Measurements from ENCODE around the gene ZC3H11A. TPM values are rescaled to one million over a fixed set of nuclear protein-coding genes. Genes with fewer than 3 reads are reported as not detected.

Gene ZC3H11A
- total and polyA plus RNA-seq, 2 experiments from 2014 or later: 28.2 to 97.3 TPM

DNA sequence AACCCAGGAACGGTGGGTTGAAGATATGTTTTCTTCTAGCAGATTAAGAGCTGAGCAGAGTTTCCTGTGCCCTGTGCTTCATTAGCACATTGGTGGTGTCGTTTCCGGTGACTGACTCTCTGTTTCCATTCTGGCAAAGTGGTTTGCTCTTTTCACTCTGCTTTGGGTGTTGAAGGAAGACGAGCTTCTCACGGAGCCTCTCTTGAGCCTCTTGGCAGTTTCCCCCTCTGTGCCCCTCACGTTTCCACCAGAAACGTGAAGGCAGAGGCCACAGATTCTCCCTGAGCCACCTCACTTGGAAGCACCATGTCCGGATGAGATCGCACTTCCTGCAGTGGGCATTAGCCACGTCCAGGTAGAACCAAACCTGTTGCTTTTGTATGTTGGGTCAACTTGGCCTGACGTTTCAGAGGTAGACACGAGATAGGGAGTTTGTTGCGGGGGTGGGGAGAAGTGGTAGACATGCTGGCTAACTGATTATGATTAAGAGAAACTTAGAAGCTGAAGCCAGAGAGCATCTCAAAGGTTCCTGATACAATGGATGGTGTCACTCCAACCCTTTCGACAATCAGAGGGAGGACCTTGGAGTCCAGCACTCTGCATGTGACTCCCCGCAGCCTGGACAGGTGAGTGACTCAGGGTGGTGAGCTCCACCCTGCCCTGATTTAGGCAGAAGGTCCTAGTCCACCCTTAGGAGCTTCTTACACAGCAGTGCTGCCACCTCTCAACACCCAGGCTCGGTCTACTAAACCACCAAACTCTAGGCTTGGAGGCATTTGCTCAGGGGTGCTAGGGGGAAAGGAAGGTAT is 30.2 kb upstream of the ZC3H11A start, which contains the start of gene LAX1:
Gene LAX1, plus strand, starts transcription at position 155 of the 809 bp plus-strand sequence. Its CDS starts 383 bp downstream, at position 538.
- H3K36me3 ChIP-seq (ENCODE audit: insufficient read depth): no peaks in the 10 kb centered on the region
- no peak within 1 kb of the TSS for H3K4me2 ChIP-seq
- no peak within 1 kb of the TSS for H3K4me3 ChIP-seq
- Mint-ChIP-seq H3K36me3 (ENCODE audit: low read depth) (no peaks in the 10 kb centered on the region), H3K4me3 (no peak within 1 kb of the TSS), H3K27me3 (ENCODE audit: insufficient read depth, low read depth, poor library complexity) (peaks cover 4% of the 10 kb centered on the region), H3K27ac (no peak within 1 kb of the TSS), H3K4me1 (peaks cover 2% of the 10 kb centered on the region; the same call in 1 of the 3 replicates), H3K9me3 (no peaks in the 10 kb centered on the region)
- TF ChIP-seq ZNF114 (CRISPR knock-in tag; IDR thresholded peaks at IDR 0.05): no peak
- TF ChIP-seq, protein P1, sequence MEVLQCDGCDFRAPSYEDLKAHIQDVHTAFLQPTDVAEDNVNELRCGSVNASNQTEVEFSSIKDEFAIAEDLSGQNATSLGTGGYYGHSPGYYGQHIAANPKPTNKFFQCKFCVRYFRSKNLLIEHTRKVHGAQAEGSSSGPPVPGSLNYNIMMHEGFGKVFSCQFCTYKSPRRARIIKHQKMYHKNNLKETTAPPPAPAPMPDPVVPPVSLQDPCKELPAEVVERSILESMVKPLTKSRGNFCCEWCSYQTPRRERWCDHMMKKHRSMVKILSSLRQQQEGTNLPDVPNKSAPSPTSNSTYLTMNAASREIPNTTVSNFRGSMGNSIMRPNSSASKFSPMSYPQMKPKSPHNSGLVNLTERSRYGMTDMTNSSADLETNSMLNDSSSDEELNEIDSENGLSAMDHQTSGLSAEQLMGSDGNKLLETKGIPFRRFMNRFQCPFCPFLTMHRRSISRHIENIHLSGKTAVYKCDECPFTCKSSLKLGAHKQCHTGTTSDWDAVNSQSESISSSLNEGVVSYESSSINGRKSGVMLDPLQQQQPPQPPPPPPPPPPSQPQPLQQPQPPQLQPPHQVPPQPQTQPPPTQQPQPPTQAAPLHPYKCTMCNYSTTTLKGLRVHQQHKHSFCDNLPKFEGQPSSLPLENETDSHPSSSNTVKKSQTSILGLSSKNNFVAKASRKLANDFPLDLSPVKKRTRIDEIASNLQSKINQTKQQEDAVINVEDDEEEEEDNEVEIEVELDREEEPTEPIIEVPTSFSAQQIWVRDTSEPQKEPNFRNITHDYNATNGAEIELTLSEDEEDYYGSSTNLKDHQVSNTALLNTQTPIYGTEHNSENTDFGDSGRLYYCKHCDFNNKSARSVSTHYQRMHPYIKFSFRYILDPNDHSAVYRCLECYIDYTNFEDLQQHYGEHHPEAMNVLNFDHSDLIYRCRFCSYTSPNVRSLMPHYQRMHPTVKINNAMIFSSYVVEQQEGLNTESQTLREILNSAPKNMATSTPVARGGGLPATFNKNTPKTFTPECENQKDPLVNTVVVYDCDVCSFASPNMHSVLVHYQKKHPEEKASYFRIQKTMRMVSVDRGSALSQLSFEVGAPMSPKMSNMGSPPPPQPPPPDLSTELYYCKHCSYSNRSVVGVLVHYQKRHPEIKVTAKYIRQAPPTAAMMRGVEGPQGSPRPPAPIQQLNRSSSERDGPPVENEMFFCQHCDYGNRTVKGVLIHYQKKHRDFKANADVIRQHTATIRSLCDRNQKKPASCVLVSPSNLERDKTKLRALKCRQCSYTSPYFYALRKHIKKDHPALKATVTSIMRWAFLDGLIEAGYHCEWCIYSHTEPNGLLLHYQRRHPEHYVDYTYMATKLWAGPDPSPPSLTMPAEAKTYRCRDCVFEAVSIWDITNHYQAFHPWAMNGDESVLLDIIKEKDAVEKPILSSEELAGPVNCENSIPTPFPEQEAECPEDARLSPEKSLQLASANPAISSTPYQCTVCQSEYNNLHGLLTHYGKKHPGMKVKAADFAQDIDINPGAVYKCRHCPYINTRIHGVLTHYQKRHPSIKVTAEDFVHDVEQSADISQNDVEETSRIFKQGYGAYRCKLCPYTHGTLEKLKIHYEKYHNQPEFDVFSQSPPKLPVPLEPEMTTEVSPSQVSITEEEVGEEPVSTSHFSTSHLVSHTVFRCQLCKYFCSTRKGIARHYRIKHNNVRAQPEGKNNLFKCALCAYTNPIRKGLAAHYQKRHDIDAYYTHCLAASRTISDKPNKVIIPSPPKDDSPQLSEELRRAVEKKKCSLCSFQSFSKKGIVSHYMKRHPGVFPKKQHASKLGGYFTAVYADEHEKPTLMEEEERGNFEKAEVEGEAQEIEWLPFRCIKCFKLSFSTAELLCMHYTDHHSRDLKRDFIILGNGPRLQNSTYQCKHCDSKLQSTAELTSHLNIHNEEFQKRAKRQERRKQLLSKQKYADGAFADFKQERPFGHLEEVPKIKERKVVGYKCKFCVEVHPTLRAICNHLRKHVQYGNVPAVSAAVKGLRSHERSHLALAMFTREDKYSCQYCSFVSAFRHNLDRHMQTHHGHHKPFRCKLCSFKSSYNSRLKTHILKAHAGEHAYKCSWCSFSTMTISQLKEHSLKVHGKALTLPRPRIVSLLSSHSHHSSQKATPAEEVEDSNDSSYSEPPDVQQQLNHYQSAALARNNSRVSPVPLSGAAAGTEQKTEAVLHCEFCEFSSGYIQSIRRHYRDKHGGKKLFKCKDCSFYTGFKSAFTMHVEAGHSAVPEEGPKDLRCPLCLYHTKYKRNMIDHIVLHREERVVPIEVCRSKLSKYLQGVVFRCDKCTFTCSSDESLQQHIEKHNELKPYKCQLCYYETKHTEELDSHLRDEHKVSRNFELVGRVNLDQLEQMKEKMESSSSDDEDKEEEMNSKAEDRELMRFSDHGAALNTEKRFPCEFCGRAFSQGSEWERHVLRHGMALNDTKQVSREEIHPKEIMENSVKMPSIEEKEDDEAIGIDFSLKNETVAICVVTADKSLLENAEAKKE (CRISPR knock-in tag; IDR thresholded peaks at IDR 0.05): no peak
- TF ChIP-seq, protein P2, sequence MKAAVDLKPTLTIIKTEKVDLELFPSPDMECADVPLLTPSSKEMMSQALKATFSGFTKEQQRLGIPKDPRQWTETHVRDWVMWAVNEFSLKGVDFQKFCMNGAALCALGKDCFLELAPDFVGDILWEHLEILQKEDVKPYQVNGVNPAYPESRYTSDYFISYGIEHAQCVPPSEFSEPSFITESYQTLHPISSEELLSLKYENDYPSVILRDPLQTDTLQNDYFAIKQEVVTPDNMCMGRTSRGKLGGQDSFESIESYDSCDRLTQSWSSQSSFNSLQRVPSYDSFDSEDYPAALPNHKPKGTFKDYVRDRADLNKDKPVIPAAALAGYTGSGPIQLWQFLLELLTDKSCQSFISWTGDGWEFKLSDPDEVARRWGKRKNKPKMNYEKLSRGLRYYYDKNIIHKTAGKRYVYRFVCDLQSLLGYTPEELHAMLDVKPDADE (IDR thresholded peaks at IDR 0.05): no peak
- no peak for TF ChIP-seq JUNB (IDR thresholded peaks at IDR 0.05; ENCODE audit: unreplicated experiment)
- TF ChIP-seq, protein P3, sequence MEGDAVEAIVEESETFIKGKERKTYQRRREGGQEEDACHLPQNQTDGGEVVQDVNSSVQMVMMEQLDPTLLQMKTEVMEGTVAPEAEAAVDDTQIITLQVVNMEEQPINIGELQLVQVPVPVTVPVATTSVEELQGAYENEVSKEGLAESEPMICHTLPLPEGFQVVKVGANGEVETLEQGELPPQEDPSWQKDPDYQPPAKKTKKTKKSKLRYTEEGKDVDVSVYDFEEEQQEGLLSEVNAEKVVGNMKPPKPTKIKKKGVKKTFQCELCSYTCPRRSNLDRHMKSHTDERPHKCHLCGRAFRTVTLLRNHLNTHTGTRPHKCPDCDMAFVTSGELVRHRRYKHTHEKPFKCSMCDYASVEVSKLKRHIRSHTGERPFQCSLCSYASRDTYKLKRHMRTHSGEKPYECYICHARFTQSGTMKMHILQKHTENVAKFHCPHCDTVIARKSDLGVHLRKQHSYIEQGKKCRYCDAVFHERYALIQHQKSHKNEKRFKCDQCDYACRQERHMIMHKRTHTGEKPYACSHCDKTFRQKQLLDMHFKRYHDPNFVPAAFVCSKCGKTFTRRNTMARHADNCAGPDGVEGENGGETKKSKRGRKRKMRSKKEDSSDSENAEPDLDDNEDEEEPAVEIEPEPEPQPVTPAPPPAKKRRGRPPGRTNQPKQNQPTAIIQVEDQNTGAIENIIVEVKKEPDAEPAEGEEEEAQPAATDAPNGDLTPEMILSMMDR (conservative IDR thresholded peaks at IDR 0.05; ENCODE audit: low read depth in 2 of 2): no peak
- TF ChIP-seq, protein P4, sequence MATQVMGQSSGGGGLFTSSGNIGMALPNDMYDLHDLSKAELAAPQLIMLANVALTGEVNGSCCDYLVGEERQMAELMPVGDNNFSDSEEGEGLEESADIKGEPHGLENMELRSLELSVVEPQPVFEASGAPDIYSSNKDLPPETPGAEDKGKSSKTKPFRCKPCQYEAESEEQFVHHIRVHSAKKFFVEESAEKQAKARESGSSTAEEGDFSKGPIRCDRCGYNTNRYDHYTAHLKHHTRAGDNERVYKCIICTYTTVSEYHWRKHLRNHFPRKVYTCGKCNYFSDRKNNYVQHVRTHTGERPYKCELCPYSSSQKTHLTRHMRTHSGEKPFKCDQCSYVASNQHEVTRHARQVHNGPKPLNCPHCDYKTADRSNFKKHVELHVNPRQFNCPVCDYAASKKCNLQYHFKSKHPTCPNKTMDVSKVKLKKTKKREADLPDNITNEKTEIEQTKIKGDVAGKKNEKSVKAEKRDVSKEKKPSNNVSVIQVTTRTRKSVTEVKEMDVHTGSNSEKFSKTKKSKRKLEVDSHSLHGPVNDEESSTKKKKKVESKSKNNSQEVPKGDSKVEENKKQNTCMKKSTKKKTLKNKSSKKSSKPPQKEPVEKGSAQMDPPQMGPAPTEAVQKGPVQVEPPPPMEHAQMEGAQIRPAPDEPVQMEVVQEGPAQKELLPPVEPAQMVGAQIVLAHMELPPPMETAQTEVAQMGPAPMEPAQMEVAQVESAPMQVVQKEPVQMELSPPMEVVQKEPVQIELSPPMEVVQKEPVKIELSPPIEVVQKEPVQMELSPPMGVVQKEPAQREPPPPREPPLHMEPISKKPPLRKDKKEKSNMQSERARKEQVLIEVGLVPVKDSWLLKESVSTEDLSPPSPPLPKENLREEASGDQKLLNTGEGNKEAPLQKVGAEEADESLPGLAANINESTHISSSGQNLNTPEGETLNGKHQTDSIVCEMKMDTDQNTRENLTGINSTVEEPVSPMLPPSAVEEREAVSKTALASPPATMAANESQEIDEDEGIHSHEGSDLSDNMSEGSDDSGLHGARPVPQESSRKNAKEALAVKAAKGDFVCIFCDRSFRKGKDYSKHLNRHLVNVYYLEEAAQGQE (IDR thresholded peaks at IDR 0.05; ENCODE audit: unreplicated experiment): no peak
- TF ChIP-seq POLR2AphosphoS5 (IDR thresholded peaks at IDR 0.05; ENCODE audit: low read depth): no peak
- TF ChIP-seq EZH2phosphoT487 (IDR thresholded peaks at IDR 0.05; ENCODE audit: unreplicated experiment): no peak
- no peak for TF ChIP-seq ZNF331 (CRISPR knock-in tag; IDR thresholded peaks at IDR 0.05; ENCODE audit: low read depth)
- TF ChIP-seq STAT1 (IDR thresholded peaks at IDR 0.05; ENCODE audit: unreplicated experiment): no peak
- TF ChIP-seq NANOG (IDR thresholded peaks at IDR 0.05; ENCODE audit: borderline replicate concordance): no peak
- no peak for ATAC-seq
- H3K27ac ChIP-seq (ENCODE audit: low read depth): no peak within 1 kb of the TSS
- H2AFZ ChIP-seq: peak within 1 kb of the TSS; percentile 43; the same call in 1 of the 2 replicates
- H4K20me1 ChIP-seq (replicated peaks; ENCODE audit: insufficient read depth): no peaks in the 10 kb centered on the region
- H3K4me1 ChIP-seq (ENCODE audit: insufficient read depth): peaks cover 3% of the 10 kb centered on the region; the same call in 1 of the 2 replicates
- no peaks in the 10 kb centered on the region for H3K79me2 ChIP-seq (replicated peaks; ENCODE audit: insufficient read depth)
- H3K27me3 ChIP-seq (ENCODE audit: insufficient read depth): no peaks in the 10 kb centered on the region
- no peak for DNase-seq (ENCODE audit: low spot score)
- H3K9me2 ChIP-seq (ENCODE audit: insufficient read depth): 0 out of 2 replicates have a peak, but pooled peaks cover 6% of the 10 kb centered on the region
- no peaks in the 10 kb centered on the region for H3F3A ChIP-seq (replicated peaks; ENCODE audit: low read depth)
